ENCODE measurements around the gene IQGAP1.

The IQGAP1 gene, protein sequence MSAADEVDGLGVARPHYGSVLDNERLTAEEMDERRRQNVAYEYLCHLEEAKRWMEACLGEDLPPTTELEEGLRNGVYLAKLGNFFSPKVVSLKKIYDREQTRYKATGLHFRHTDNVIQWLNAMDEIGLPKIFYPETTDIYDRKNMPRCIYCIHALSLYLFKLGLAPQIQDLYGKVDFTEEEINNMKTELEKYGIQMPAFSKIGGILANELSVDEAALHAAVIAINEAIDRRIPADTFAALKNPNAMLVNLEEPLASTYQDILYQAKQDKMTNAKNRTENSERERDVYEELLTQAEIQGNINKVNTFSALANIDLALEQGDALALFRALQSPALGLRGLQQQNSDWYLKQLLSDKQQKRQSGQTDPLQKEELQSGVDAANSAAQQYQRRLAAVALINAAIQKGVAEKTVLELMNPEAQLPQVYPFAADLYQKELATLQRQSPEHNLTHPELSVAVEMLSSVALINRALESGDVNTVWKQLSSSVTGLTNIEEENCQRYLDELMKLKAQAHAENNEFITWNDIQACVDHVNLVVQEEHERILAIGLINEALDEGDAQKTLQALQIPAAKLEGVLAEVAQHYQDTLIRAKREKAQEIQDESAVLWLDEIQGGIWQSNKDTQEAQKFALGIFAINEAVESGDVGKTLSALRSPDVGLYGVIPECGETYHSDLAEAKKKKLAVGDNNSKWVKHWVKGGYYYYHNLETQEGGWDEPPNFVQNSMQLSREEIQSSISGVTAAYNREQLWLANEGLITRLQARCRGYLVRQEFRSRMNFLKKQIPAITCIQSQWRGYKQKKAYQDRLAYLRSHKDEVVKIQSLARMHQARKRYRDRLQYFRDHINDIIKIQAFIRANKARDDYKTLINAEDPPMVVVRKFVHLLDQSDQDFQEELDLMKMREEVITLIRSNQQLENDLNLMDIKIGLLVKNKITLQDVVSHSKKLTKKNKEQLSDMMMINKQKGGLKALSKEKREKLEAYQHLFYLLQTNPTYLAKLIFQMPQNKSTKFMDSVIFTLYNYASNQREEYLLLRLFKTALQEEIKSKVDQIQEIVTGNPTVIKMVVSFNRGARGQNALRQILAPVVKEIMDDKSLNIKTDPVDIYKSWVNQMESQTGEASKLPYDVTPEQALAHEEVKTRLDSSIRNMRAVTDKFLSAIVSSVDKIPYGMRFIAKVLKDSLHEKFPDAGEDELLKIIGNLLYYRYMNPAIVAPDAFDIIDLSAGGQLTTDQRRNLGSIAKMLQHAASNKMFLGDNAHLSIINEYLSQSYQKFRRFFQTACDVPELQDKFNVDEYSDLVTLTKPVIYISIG (N-terminal part only)

DNA sequence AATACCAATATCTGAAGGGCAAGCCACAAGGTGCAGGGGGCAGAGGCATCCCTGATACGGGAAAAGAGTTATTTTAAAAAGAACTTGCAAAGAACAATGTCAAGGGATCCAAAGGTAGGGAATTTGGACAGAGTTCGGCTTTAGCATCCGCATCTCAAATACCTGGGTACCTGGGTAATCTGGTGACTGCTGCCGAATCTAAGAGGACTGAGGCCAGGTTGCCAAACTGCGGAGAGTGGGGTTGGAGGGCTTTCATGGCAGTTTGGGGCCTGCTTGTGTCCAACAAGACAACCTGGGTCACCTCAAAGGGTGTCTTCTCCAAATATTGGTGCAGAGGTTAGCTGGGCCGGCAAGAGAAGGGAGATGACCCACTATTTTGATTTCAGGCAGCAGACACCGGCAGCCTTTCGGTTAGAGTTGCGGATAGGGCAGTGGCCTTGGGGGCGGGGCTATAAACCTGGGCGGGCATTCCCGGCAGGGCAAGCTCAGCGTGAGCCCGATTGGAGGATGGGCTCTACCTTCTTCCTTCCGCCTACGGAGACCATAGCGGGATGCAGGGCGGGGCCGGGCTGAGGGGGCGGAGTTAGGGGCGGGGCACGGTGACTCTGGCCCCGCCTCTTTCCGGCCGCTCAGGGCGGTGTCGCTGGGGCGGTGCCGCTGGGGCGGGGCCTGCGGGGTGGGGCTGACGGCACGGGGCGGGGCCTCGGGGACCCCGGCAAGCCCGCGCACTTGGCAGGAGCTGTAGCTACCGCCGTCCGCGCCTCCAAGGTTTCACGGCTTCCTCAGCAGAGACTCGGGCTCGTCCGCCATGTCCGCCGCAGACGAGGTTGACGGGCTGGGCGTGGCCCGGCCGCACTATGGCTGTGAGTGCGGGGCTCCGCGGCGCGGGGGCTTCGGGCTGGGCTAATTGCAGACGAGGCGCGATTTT is at the start of gene IQGAP1:
IQGAP1 (plus strand) TSS at position 709 of the 928 bp plus-strand sequence; CDS start at position 809, 100 bp downstream.
- peak within 1 kb of the TSS; percentile 98 for H3K4me3 ChIP-seq (ENCODE audit: low read depth, low read length)
- TF ChIP-seq, protein P1, sequence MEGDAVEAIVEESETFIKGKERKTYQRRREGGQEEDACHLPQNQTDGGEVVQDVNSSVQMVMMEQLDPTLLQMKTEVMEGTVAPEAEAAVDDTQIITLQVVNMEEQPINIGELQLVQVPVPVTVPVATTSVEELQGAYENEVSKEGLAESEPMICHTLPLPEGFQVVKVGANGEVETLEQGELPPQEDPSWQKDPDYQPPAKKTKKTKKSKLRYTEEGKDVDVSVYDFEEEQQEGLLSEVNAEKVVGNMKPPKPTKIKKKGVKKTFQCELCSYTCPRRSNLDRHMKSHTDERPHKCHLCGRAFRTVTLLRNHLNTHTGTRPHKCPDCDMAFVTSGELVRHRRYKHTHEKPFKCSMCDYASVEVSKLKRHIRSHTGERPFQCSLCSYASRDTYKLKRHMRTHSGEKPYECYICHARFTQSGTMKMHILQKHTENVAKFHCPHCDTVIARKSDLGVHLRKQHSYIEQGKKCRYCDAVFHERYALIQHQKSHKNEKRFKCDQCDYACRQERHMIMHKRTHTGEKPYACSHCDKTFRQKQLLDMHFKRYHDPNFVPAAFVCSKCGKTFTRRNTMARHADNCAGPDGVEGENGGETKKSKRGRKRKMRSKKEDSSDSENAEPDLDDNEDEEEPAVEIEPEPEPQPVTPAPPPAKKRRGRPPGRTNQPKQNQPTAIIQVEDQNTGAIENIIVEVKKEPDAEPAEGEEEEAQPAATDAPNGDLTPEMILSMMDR (IDR thresholded peaks at IDR 0.05; ENCODE audit: insufficient read depth, low read depth, low read length, missing control alignments) = no peak
- peak; percentile 98 for DNase-seq (ENCODE audit: low read depth)

DNA sequence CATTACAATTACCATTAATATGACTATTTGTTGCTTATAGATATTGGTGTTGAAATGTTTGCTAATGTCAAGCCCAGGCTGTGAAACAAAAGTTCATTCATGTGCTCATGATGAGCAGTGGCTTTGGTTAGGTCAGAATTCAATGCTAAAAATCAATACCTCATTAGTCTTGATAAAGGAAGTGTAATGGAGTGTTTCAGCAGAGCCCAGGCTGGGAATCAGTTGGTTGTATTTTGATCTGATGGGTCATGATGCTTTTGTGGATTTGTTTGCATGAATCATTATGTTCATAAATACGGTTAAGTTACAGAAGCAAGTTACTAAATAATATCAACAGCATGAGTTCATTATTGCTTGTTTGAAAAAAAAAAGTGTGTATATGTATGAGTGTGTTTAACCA is 49.5 kb upstream of the IQGAP1 start:
- DNase-seq (ENCODE audit: low read depth) = no peak
- TF ChIP-seq, protein P1 (IDR thresholded peaks at IDR 0.05; ENCODE audit: insufficient read depth, low read depth, low read length, missing control alignments) = no peak
- H3K4me3 ChIP-seq (ENCODE audit: low read depth, low read length) = no peak overlapping the region

DNA sequence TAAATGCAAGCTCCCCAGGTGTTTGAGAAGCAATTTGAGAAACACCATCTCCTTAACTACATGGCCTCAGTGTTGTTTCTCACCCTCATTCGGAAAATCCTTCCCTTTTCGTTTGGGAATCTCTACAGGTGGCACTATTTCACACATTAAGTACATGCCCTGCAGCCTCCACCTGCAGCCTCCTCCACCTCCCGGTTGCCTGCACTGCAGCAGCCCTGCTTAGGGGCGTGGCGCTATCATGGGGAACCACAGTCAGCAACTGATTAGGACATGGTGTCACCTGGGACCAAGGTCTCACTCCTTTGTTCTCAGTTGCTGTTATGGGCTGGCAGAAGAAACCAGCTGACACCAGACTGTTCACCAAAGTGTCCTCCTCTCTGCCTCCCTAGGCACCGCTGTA is 47.7 kb upstream of the IQGAP1 start:
- TF ChIP-seq, protein P1 (IDR thresholded peaks at IDR 0.05; ENCODE audit: insufficient read depth, low read depth, low read length, missing control alignments) = no peak
- H3K4me3 ChIP-seq (ENCODE audit: low read depth, low read length) = no peak overlapping the region
- peak; percentile 15 for DNase-seq (ENCODE audit: low read depth)

DNA sequence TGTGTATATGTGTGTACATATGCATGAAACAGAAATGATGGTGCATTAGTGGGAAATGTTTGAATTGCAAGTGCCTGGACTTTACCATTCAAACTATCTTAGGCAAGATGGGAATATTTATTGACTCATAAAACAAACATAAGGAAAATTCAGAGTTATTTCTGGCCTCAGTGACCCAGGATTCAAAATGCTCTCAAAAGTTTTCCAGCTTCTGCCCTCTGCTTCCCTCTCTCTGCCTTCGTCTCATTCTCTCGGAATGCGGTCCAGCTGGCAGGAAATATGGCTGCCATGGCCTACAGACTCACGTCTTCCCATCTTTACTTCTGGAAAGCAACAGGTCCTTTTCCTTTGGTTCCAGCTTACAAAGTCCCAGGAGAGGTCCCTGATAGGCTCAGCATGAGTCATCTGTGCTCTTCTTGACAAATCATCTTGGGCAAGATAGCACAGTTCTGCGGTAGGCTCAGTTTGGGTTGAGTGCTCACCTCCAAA is 44.7 kb upstream of the IQGAP1 start:
- DNase-seq (ENCODE audit: low read depth) = no peak
- TF ChIP-seq, protein P1 (IDR thresholded peaks at IDR 0.05; ENCODE audit: insufficient read depth, low read depth, low read length, missing control alignments) = no peak
- H3K4me3 ChIP-seq (ENCODE audit: low read depth, low read length) = no peak overlapping the region

DNA sequence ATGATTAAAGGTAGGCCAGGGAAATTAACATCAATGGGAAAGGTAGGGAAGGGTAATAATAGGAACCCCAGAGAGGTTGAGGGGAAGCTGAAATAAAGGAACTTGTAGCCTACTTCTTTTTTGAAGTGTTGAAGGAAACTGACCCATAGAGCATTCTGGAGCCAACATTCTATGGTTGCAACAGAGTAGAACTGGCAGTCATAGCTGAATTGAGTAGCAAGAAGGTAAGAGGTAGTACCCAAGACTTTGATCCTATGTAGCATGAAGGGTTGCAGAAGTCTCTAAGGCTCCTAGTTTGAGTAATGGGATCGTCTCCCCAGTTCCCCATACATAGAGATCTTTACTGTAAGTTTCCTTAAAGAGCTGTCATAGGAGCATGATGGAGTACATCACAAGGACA is 43.4 kb upstream of the IQGAP1 start:
- no peak overlapping the region for H3K4me3 ChIP-seq (ENCODE audit: low read depth, low read length)
- no peak for DNase-seq (ENCODE audit: low read depth)
- TF ChIP-seq, protein P1 (IDR thresholded peaks at IDR 0.05; ENCODE audit: insufficient read depth, low read depth, low read length, missing control alignments) = no peak

Measured in GM12865 (cell line).